Stimulated activated CD4-positive, alpha-beta T cell treated with anti-CD3 and anti-CD28 coated beads, Interleukin-15, amount 100 ng/mL, for 24 hours (primary cell): ENCODE results near the gene CALML3.

Experiments
- DNase-seq: peaks from one replicate; pipeline ENCODE4 v3.0.0-alpha.2; 2020

CALML3 gene

DNA sequence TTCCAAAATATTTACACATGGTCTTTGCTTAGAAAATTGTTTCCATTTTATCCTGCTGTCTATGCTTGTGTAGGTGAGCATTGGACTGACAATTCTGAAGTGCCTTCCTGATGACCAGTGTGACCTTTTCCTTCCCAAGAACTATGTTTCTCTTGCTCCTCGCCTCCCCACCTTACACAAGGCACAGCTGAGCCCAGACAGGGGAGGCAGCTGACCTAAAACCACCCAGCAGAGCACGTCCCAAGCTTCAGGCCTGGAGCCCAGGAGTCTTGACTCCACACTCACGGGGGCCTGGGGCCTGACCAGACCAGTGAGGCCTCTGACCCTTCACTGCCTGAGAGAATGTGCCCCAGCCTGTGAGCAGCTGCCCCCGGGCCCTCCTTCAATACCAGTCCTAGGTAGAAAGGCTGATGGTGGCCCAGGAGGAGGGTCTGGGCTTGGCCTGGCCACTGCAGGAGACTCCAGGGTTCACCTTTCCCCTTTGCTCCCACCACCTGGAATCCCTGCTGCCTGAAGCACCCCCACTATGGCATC lies 32.4 kb upstream of the CALML3 start:
- no peak for DNase-seq

DNA sequence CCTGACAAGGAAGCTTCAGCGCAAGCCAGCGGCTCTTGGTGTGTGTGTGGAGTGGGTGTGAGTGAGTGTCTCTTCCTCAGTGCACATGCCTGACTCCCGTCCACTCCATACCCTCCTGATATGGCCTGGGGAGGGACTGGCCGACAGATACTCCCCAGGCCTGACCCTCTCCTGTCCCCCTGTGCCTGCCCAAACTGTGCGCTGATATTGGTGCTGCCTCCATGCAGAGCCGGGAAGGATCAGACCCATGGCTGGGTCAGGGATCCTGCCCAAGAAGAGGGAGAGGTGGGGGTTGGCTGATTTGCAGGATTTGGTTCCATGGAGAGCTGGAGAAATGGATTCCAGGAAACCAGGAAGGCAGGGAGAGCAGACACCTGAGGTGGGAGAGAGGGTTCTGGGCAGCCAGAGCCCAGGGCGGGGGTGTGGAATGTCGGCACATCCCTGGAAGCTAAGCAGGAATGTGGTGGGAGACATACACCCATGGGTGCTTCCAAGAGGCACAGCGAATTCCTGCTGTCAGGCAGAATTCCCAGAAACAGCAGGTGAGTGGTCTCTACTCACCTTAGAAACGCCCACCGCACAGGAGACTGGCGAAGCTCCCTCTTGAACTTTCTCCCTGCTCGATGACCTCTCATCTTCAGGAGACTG lies 31.7 kb upstream of the CALML3 start:
- no peak for DNase-seq

GRCh38 chr10:5493691-5494090 lies 31.1 kb upstream of the CALML3 start:
- no peak for DNase-seq

DNA sequence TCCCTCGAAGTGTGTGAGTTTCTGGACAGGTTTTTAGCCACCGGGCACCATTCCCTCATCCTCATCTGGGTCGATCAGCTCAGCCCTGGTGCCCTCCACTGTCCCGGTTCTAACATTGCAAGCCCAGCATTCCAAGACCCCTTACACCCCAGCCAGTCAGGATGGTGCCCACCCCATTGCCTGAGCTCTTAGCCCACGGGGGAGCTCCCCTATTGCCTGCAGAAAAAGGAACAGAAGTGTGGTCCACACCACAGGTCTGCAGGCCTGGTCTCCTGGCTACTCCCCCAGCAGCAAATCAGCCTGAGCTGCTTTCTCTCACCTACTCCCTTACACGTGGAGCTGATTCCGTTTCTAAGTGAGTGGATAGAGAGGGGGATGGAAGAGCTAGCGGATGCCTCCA lies 30.1 kb upstream of the CALML3 start:
- DNase-seq: no peak

DNA sequence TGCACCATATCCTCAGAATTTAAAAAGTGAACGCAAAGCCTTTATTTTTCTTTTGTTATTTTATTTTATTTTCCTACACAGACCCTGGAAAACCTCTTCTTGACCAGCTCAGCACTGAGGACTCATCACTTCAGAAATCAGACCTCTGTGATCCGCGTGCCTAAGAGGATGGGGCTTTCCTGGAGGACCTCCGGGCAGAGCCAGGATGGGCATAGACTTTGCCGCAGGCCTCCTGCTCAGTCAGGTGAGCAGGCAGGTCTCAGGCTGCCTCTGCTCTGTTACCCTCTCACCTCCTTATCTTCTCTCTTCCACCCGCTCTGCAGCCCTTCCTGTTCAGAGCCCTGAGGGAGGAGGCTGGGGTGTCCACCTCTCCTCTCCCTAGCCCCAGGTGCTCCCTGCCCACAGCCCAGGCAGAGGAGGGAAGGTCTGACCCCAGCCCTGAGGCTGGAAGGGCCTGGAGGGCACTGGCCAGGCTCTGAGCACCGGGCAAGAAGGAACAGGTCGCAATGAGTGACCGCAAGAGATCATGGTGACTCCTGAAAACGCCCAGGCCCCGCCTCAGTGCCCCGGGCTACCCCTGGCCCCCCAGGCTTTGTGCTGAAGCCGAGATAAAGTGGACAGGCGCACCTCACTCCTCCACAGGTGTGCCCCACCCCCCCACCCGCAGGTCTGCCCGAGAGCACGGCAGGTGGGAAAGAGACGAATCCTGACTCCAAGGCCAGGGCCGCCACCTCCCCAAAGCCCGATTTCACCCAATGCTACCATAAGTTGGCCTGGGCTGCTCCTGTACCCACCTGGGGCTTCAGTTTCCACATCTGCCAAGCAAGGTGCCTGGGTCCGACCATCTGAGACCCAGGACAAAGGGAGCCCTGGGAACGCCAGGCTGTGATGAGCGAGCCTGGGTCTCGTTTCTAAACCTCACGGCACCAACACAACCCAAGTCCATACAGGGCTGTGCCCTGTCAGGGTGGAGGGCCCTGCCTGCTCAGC lies 28.2 kb upstream of the CALML3 start:
- DNase-seq: no peak

DNA sequence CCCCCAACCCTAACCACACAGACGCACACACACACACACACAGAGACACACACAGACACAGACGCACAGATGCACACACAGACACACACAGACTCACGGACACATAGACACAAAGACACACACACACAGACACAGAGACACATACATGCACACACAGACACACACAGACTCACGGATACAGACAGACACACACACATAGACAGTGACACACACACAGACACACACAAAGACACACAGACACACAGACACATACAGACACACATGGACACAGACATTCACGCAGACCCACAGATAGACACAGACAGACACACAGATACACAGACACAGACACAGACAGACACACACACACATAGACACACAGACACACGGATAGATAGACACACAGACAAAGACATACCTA lies 27.5 kb upstream of the CALML3 start:
- DNase-seq: no peak

GRCh38 chr10:5497948-5498730 lies 26.6 kb upstream of the CALML3 start:
- no peak for DNase-seq

- DNase-seq: no peak
These were observed 25.8 kb upstream of the CALML3 start for GRCh38 chr10:5498791-5499492.

- DNase-seq: no peak
These were observed 25.1 kb upstream of the CALML3 start, which contains the start of gene CALML5 for GRCh38 chr10:5499493-5500140. CALML5 (minus strand) TSS chr10:5499570; CDS start chr10:5499438, 132 bp downstream.

- no peak for DNase-seq
These were observed 24.5 kb upstream of the CALML3 start for GRCh38 chr10:5500162-5500670.

- no peak for DNase-seq
These were observed 23.9 kb upstream of the CALML3 start for GRCh38 chr10:5500910-5501309.

GRCh38 chr10:5502061-5502521 lies 22.7 kb upstream of the CALML3 start:
- DNase-seq: no peak

GRCh38 chr10:5502571-5503476 lies 21.9 kb upstream of the CALML3 start:
- DNase-seq: no peak

DNA sequence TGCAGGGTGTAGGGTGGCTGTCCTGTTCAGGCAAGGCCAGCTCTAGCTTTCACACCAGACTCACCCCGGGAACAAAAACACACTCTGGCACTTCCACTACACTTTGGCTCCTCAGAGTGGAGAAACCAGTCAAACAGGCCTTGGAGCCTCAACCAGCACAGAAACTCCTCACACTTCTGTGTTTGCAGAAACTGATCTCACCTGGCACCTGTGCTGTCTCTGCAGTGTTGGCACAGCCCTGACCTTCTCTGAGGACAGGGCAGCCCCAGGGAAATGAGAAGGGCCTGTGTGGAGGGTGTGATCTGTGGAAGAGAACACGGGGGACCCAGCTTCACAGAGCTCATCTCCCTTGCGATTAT lies 21.3 kb upstream of the CALML3 start:
- DNase-seq: no peak

GRCh38 chr10:5504146-5505072 lies 20.4 kb upstream of the CALML3 start:
- DNase-seq: no peak

GRCh38 chr10:5506246-5506645 lies 18.5 kb upstream of the CALML3 start:
- no peak for DNase-seq

DNA sequence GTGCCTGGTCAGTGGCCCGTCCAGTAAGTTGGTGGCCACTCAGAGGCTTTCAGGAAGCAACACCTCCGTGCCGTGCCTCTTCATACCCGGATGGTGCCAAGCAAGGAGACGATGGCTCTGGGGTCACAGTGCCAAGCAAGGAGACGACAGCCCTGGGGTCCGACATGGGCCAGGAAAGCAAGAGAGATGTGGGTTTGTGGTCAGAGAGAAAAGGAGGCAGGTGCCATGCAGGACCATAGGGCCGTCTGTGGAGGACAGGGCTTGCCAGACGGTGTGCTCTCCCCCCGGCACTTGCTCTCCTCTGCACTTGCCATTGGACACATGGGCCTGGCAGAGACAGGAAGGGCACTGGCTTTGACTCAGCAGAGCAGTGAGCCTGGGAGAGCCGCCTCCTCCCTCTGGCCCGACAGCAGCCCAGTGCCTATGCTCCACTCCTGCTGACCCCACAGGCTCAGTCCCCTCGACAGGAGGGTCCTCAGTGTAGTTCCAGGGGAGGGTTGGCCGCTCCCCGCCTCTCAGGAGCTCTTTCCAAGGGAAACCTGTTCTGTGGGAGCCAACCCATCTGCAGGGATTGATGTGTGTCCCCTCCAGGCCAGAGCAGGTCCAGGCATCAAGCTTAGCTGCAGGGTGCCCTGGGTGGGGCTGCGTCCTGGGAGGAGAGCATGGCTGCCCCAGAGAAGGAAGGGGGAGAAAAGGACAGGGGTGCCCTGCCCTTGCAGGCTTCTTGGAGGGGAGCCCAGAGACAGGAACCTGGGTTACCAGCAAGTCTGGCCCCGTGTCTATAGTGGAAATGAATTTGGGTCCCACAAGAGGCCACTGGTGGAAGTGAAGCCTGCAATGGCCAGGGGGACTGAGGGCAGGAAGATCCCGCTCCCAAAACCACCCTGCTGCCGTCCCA lies 17.8 kb upstream of the CALML3 start:
- no peak for DNase-seq

DNA sequence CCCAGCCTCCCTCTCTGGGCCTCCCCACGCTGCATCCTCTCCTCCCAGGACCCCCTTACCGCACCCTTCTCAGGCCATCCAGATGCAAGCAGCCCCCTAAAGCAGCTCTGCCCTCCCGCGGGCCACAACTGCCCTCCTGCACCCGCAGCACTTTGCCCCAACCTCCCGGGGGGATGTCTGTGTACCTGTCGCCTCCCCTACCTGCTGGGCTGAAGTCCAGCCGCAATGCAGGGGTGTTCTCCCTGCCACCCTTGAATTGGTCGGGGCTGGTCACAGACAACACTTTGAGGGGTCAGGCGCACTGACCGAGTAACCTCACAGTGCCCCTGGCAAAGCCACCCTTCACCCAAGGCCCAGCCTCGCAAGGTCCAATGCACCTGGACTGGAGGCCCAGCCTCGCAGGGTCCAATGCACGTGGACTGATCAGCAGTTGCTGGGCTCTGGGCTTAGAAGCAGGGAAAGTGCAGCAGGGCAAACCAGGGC lies 17.1 kb upstream of the CALML3 start:
- no peak for DNase-seq
